ENCODE data around the gene RBM25. TPM values are rescaled to one million over a fixed set of nuclear protein-coding genes. Genes with fewer than 3 reads are reported as not detected.

Gene RBM25
- total RNA-seq, 1 experiment from 2014 or later = 30.0 TPM

GRCh38 chr14:73049428-73049827, 8.9 kb upstream of the RBM25 start:
- H3K4me3 ChIP-seq = no peak overlapping the region
- DNase-seq (ENCODE audit: low read depth in 1 of 2, low spot score in 2 of 2) = no peak
- no peaks in the 10 kb centered on the region for H3K27me3 ChIP-seq (replicated peaks)
- no peaks in the 10 kb centered on the region for H3K9me3 ChIP-seq (replicated peaks)
- no peaks in the 10 kb centered on the region for H3K36me3 ChIP-seq
- no peaks in the 10 kb centered on the region for H3K4me1 ChIP-seq (replicated peaks)
- H3K27ac ChIP-seq = no peak overlapping the region

DNA sequence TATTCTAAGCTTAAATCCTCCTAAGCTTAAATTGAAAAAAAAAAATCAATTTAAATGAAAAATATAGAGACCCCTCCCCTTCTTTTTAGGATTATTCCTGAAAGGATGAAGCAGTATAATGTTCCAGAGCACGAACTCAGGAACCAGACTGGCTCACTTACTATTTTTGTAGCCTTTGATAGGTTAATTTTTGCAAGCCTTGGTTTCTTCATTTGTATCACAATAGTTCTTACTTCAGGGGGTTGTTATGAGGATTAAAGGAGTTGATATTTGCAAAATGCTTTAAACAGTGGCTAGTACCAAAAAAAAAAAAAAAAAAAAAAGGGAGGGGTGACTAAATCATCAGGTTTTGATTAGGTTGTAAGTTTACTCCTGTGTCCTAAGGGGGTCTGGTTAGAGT, 3.1 kb upstream of the RBM25 start:
- Histone ChIP-seq H3K9me3 (replicated peaks) (no peaks in the 10 kb centered on the region), H3K27me3 (replicated peaks) (no peaks in the 10 kb centered on the region), H3K27ac (no peak overlapping the region), H3K4me3 (no peak overlapping the region), H3K4me1 (replicated peaks) (peaks cover 14% of the 10 kb centered on the region), H3K36me3 (peaks cover 10% of the 10 kb centered on the region)
- DNase-seq (ENCODE audit: low read depth in 1 of 2, low spot score in 2 of 2) = no peak

DNA sequence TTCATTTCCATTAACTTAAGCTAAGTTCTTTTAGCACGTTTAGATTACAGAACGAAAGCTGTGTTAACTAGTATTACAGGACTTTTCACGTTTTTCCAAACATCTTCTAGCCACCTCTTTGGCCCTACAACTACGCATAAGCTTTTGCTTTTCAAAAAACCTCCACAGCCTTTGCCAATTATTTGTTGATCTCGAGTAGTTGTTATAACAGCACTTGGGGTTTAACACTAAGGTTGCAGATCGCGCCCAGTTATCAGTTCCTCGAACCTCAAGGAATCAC, 450 bp upstream of the RBM25 start:
- Histone ChIP-seq H3K36me3 (peaks cover 33% of the 10 kb centered on the region), H3K9me3 (replicated peaks) (no peaks in the 10 kb centered on the region), H3K27ac (peak overlapping the region; percentile 82), H3K4me1 (replicated peaks) (peaks cover 14% of the 10 kb centered on the region), H3K27me3 (replicated peaks) (no peaks in the 10 kb centered on the region), H3K4me3 (peak overlapping the region; percentile 65)
- no peak for DNase-seq (ENCODE audit: low read depth in 1 of 2, low spot score in 2 of 2)

DNA sequence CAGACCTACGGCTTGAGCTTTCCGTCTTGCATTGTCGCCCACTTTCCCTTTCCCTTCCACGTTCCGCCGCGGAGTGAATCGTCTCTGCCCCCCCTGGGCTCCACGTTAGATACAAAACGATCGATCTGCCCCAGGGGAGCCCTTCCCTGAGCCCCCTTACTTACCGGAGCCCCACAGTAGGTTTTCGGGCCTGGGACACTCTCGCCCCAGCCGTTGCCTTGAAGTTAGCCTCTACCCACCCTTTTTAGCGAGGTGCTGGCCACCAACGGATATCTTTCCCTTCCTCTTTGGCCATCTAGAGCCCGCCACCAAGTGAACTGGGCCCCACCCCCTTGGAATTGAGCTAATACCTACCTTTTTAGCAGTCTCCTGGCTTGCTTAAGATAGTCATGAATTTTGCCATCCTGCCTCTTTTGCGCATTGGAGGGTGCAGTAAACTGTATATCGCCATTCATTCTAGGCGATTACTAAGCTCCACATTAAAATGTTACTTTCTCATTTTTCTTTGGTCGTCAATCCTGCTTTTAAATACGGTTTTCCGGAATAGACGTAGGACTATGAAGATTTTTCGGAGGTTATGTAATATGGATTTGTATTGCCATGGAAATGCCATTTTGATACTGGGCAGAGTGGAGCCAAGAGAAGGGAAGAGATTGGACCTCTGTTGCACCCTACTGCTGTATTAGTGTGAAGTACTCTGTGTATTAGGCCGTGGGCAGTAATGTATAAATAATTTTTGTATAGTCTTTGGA, 764 bp downstream of the RBM25 start:
- Histone ChIP-seq H3K27me3 (replicated peaks) (no peaks in the 10 kb centered on the region), H3K9me3 (replicated peaks) (no peaks in the 10 kb centered on the region), H3K27ac (peak overlapping the region; percentile 82), H3K4me3 (peak overlapping the region; percentile 65), H3K36me3 (peaks cover 44% of the 10 kb centered on the region), H3K4me1 (replicated peaks) (peaks cover 14% of the 10 kb centered on the region)
- peak; percentile 46 to 56 for DNase-seq (ENCODE audit: low read depth in 1 of 2, low spot score in 2 of 2)

DNA sequence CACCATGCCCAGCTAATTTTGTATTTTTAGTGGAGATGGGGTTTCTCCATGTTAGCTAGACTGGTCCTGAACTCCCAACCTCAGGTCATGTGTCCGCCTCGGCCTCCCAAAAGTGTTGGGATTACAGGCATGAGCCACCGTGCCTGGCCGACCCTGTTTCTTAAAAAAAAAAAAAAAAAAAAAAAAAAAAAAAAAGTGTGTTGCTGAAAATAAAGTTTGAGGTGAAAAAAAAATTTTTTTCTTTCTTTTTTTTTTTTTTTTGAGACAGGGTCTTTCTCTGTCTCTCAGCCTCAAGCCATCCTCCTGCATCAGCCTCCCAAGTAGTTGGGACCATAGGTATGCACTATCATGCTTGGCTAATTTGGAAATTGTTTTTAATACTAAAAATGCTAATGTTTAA, 11.3 kb downstream of the RBM25 start:
- H3K27me3 ChIP-seq (replicated peaks) = no peaks in the 10 kb centered on the region
- no peak overlapping the region for H3K27ac ChIP-seq
- no peak for DNase-seq (ENCODE audit: low read depth in 1 of 2, low spot score in 2 of 2)
- no peak overlapping the region for H3K4me3 ChIP-seq
- H3K36me3 ChIP-seq = peaks cover 64% of the 10 kb centered on the region
- no peaks in the 10 kb centered on the region for H3K9me3 ChIP-seq (replicated peaks)
- H3K4me1 ChIP-seq (replicated peaks) = no peaks in the 10 kb centered on the region

DNA sequence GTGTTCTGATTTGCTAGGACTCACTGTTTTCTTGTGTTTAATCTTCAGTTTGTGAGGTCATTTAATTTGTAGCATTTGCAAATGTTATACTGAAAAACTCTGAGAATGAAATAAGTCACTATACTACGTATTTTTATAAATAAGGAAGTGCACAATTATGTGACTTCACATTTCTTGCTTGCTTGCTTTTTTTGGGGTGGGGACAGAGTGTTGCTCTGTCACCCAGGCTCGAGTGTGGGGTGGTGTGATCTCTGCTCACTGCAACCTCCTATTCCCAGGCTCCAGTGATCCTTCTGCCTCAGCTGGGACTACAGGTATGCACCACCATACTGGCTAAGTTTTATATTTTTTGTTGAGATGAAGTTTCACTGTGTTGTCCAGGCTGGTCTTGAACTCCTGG, 32.7 kb downstream of the RBM25 start:
- no peak overlapping the region for H3K27ac ChIP-seq
- H3K9me3 ChIP-seq (replicated peaks) = no peaks in the 10 kb centered on the region
- H3K4me1 ChIP-seq (replicated peaks) = no peaks in the 10 kb centered on the region
- DNase-seq (ENCODE audit: low read depth in 1 of 2, low spot score in 2 of 2) = no peak
- no peak overlapping the region for H3K4me3 ChIP-seq
- H3K27me3 ChIP-seq (replicated peaks) = no peaks in the 10 kb centered on the region
- H3K36me3 ChIP-seq = peaks cover 66% of the 10 kb centered on the region

DNA sequence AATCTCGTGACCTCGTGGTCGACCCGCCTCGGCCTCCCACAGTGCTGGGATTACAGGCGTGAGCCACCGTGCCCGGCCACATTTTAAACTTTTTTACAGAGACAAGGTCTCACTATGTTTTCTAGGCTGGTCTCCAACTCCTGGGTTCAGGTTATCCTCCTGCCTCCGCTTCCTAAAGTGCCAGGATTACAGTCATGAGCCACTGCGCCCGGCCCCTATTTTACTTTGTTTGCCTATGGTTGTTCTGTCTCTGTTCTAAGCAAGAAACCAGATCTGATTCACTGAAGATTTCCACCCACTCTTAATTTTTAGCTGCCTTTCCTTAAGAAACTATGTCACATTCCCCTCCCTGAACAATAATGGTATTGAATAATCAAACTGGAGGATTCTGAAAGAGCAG, 39.1 kb downstream of the RBM25 start:
- DNase-seq (ENCODE audit: low read depth in 1 of 2, low spot score in 2 of 2) = no peak
- H3K4me1 ChIP-seq (replicated peaks) = no peaks in the 10 kb centered on the region
- no peak overlapping the region for H3K27ac ChIP-seq
- no peaks in the 10 kb centered on the region for H3K27me3 ChIP-seq (replicated peaks)
- H3K4me3 ChIP-seq = no peak overlapping the region
- H3K36me3 ChIP-seq = peaks cover 64% of the 10 kb centered on the region
- H3K9me3 ChIP-seq (replicated peaks) = no peaks in the 10 kb centered on the region

- no peak overlapping the region for H3K4me3 ChIP-seq
- H3K36me3 ChIP-seq = peaks cover 78% of the 10 kb centered on the region
- no peaks in the 10 kb centered on the region for H3K9me3 ChIP-seq (replicated peaks)
- no peak overlapping the region for H3K27ac ChIP-seq
- no peak for DNase-seq (ENCODE audit: low read depth in 1 of 2, low spot score in 2 of 2)
- no peaks in the 10 kb centered on the region for H3K27me3 ChIP-seq (replicated peaks)
- no peaks in the 10 kb centered on the region for H3K4me1 ChIP-seq (replicated peaks)
Measured at GRCh38 chr14:73100334-73100733, 42.0 kb downstream of the RBM25 start.

DNA sequence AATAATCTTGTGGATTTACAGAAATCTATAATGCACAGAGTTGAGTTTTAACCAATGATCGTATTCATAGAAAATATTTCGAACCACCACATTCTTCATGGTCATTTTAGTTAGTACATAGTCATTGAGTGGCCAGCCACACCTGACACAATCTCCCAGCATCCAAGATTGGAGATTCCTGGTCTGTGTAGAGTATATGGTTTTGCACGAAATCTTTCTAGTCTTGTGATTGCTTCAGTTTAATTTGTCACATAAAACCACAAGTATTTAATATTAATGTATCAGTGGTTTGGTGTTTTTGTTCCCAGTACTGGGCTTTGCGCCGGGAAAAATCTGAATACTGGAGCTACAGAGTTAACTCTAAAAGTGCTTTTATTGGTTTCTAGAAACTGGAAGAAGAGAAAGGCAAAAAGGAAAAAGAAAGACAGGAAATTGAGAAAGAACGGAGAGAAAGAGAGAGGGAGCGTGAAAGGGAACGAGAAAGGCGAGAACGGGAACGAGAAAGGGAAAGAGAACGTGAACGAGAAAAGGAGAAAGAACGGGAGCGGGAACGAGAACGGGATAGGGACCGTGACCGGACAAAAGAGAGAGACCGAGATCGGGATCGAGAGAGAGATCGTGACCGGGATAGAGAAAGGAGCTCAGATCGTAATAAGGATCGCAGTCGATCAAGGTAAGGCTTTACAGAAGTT, 44.6 kb downstream of the RBM25 start:
- Histone ChIP-seq H3K27ac (no peak overlapping the region), H3K27me3 (replicated peaks) (no peaks in the 10 kb centered on the region), H3K4me3 (no peak overlapping the region), H3K36me3 (peaks cover 85% of the 10 kb centered on the region), H3K9me3 (replicated peaks) (no peaks in the 10 kb centered on the region), H3K4me1 (replicated peaks) (no peaks in the 10 kb centered on the region)
- DNase-seq (ENCODE audit: low read depth in 1 of 2, low spot score in 2 of 2) = no peak

GRCh38 chr14:73105050-73105449, 46.7 kb downstream of the RBM25 start:
- H3K27me3 ChIP-seq (replicated peaks) = no peaks in the 10 kb centered on the region
- no peaks in the 10 kb centered on the region for H3K9me3 ChIP-seq (replicated peaks)
- no peak overlapping the region for H3K4me3 ChIP-seq
- peaks cover 85% of the 10 kb centered on the region for H3K36me3 ChIP-seq
- DNase-seq (ENCODE audit: low read depth in 1 of 2, low spot score in 2 of 2) = no peak
- H3K27ac ChIP-seq = no peak overlapping the region
- no peaks in the 10 kb centered on the region for H3K4me1 ChIP-seq (replicated peaks)

DNA sequence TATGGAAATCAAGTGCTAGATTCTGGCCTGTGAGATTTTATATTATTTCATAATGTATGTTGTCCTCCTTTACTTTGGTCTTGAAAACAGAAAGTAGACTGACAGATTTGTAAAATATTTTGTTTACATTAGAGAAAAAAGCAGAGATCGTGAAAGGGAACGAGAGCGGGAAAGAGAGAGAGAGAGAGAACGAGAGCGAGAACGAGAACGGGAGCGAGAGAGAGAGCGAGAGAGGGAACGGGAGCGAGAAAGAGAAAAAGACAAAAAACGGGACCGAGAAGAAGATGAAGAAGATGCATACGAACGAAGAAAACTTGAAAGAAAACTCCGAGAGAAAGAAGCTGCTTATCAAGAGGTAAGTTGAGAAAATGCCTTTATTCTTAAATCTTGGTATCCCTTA, 47.4 kb downstream of the RBM25 start:
- H3K4me3 ChIP-seq = no peak overlapping the region
- no peaks in the 10 kb centered on the region for H3K27me3 ChIP-seq (replicated peaks)
- H3K36me3 ChIP-seq = peaks cover 85% of the 10 kb centered on the region

GRCh38 chr14:73116079-73116665, 57.8 kb downstream of the RBM25 start:
- no peak overlapping the region for H3K27ac ChIP-seq
- no peak overlapping the region for H3K4me3 ChIP-seq
- peaks cover 86% of the 10 kb centered on the region for H3K36me3 ChIP-seq
- H3K27me3 ChIP-seq (replicated peaks) = no peaks in the 10 kb centered on the region
- no peak for DNase-seq (ENCODE audit: low read depth in 1 of 2, low spot score in 2 of 2)
- H3K4me1 ChIP-seq (replicated peaks) = no peaks in the 10 kb centered on the region
- no peaks in the 10 kb centered on the region for H3K9me3 ChIP-seq (replicated peaks)

More for the DNA sequence above, 47.4 kb downstream of the RBM25 start:
- no peak for DNase-seq (ENCODE audit: low read depth in 1 of 2, low spot score in 2 of 2)
- no peaks in the 10 kb centered on the region for H3K9me3 ChIP-seq (replicated peaks)
- H3K27ac ChIP-seq = no peak overlapping the region
- no peaks in the 10 kb centered on the region for H3K4me1 ChIP-seq (replicated peaks)

- Histone ChIP-seq H3K4me3 (no peak overlapping the region), H3K4me1 (replicated peaks) (no peaks in the 10 kb centered on the region), H3K9me3 (replicated peaks) (no peaks in the 10 kb centered on the region), H3K27ac (no peak overlapping the region), H3K27me3 (replicated peaks) (no peaks in the 10 kb centered on the region), H3K36me3 (peaks cover 56% of the 10 kb centered on the region)
- no peak for DNase-seq (ENCODE audit: low read depth in 1 of 2, low spot score in 2 of 2)
Measured at GRCh38 chr14:73124180-73124894, 66.0 kb downstream of the RBM25 start.

DNA sequence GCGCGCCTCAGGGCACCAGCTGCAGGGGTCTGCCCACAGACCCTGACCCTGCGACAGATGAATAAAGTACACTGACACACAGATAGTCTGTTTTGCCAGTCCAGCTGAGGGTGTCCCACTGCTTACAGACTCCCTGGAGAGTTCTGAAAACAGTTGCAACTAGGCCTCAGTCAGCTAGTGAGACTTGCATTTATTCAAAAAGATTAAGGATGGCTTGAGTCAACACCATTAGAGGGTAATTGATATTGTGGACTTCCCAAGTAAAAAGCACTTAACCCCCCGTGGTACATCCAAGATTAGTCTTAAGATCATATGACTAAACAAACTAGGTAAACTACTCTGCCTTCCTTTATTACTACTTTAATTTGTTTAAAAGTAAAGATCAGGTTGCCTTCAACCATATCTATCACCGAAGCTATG, 66.8 kb downstream of the RBM25 start:
- Histone ChIP-seq H3K4me1 (replicated peaks) (no peaks in the 10 kb centered on the region), H3K27ac (no peak overlapping the region), H3K36me3 (peaks cover 47% of the 10 kb centered on the region), H3K27me3 (replicated peaks) (no peaks in the 10 kb centered on the region), H3K9me3 (replicated peaks) (no peaks in the 10 kb centered on the region), H3K4me3 (no peak overlapping the region)
- no peak for DNase-seq (ENCODE audit: low read depth in 1 of 2, low spot score in 2 of 2)
